KBM-7 (cell line): ENCODE data around the gene EXOC8.

Experiments
- DNase-seq: peaks from one replicate; pipeline ENCODE4 v3.0.0-alpha.2; 2015
- in situ Hi-C: fragments of 300-500 bp; cut with MboI; formaldehyde crosslinking; loops from 2 replicates; pipeline ENCODE4 v1.14.3; 2020; ENCODE audit warnings: low sequenced_read_pairs, low pct_unique_long_range_greater_than_20kb, mixed read lengths

The EXOC8 gene

GRCh38 chr1:231337472-231338269 lies at the start of gene EXOC8:
Gene EXOC8 (minus strand): TSS chr1:231337852. CDS start chr1:231337745, 107 bp downstream.
- in situ Hi-C loops = no loop called here
- DNase-seq = peak; percentile 98

GRCh38 chr1:231386466-231386865 lies 48.8 kb upstream of the EXOC8 start:
- in situ Hi-C loops = no loop called here
- no peak for DNase-seq

- no peak for DNase-seq
- in situ Hi-C loops = no loop called here
Measured at GRCh38 chr1:231385416-231385748, 47.7 kb upstream of the EXOC8 start.

- in situ Hi-C loops = no loop called here
- no peak for DNase-seq
Measured at GRCh38 chr1:231384696-231385415, 47.2 kb upstream of the EXOC8 start.

GRCh38 chr1:231383159-231383860 lies 45.7 kb upstream of the EXOC8 start:
- in situ Hi-C loops = no loop called here
- no peak for DNase-seq

- in situ Hi-C loops = no loop called here
- no peak for DNase-seq
Measured at GRCh38 chr1:231382426-231382825, 44.8 kb upstream of the EXOC8 start.

- in situ Hi-C loops = no loop called here
Measured at GRCh38 chr1:231381729-231382128, 44.1 kb upstream of the EXOC8 start.

GRCh38 chr1:231376875-231377549 lies 39.4 kb upstream of the EXOC8 start:
- in situ Hi-C loops = no loop called here
- DNase-seq = no peak

More at GRCh38 chr1:231381729-231382128, 44.1 kb upstream of the EXOC8 start:
- DNase-seq = no peak

GRCh38 chr1:231376101-231376500 lies 38.4 kb upstream of the EXOC8 start:
- no peak for DNase-seq
- in situ Hi-C loops = no loop called here

GRCh38 chr1:231374394-231374793 lies 36.7 kb upstream of the EXOC8 start:
- in situ Hi-C loops = no loop called here
- no peak for DNase-seq

GRCh38 chr1:231372501-231372900 lies 34.8 kb upstream of the EXOC8 start:
- in situ Hi-C loops = no loop called here
- DNase-seq = no peak

- DNase-seq = no peak
- in situ Hi-C loops = no loop called here
Measured at GRCh38 chr1:231369282-231369681, 31.6 kb upstream of the EXOC8 start.

GRCh38 chr1:231364192-231364591 lies 26.5 kb upstream of the EXOC8 start:
- in situ Hi-C loops = loop anchor here (5.0 kb wide), 1 partner anchor 228 kb away; no protein-coding TSS in a partner anchor
- DNase-seq = no peak

- in situ Hi-C loops = loop anchor here (5.0 kb wide), 1 partner anchor 229 kb away; no protein-coding TSS in a partner anchor
- no peak for DNase-seq
Measured at GRCh38 chr1:231363624-231364023, 26.0 kb upstream of the EXOC8 start.

- in situ Hi-C loops = loop anchor here (5.0 kb wide), 1 partner anchor 230 kb away; no protein-coding TSS in a partner anchor
- DNase-seq = no peak
Measured at GRCh38 chr1:231362325-231362724, 24.7 kb upstream of the EXOC8 start.

- no peak for DNase-seq
- in situ Hi-C loops = no loop called here
Measured at GRCh38 chr1:231359113-231359512, 21.5 kb upstream of the EXOC8 start.

GRCh38 chr1:231357831-231358354 lies 20.2 kb upstream of the EXOC8 start:
- DNase-seq = peak; percentile 69
- in situ Hi-C loops = no loop called here

GRCh38 chr1:231357187-231357772 lies 19.6 kb upstream of the EXOC8 start:
- in situ Hi-C loops = no loop called here
- no peak for DNase-seq

GRCh38 chr1:231355171-231355570 lies 17.5 kb upstream of the EXOC8 start:
- no peak for DNase-seq
- in situ Hi-C loops = no loop called here
